CD4-positive, alpha-beta T cell treated with Interleukin-2 at 100 ng/mL for 4 hours (primary cell): Measurements from ENCODE around the gene CRP.
"Not testable (repeated sequence)": the region's sequence is repeated elsewhere in the genome, so short reads cannot be mapped to it uniquely, and the experiment has no call there.

Source experiments
- DNase-seq: peaks from one replicate; pipeline ENCODE4 v3.0.0-alpha.2; 2020; ENCODE audit warnings: low spot score

CRP gene, protein sequence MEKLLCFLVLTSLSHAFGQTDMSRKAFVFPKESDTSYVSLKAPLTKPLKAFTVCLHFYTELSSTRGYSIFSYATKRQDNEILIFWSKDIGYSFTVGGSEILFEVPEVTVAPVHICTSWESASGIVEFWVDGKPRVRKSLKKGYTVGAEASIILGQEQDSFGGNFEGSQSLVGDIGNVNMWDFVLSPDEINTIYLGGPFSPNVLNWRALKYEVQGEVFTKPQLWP

GRCh38 chr1:159714529-159714928 lies at the start of gene CRP:
Gene CRP, minus strand, starts transcription at chr1:159714589. Its CDS starts 104 bp downstream, at chr1:159714485.
- no peak for DNase-seq

DNA sequence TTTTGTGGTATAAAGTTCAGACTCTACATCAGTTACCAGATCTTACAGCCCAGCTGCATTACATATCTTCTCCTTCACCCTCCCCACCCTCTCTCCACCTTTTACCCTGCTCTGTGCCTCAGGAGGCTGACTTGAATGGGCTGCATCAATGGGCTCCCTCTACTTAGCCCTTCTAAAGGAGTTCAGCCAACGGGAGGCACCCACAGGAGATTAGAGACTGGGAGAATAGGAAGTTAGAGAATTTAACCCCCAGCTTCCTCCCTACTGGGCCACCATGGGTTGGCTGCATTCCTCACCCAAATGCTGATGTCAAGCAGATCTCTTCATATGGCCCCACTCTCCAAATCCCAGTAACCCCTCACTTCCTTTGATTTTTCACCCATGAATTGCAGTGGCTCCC lies 49.3 kb upstream of the CRP start:
- no peak for DNase-seq

GRCh38 chr1:159756397-159756796 lies 42.0 kb upstream of the CRP start:
- no peak for DNase-seq

DNA sequence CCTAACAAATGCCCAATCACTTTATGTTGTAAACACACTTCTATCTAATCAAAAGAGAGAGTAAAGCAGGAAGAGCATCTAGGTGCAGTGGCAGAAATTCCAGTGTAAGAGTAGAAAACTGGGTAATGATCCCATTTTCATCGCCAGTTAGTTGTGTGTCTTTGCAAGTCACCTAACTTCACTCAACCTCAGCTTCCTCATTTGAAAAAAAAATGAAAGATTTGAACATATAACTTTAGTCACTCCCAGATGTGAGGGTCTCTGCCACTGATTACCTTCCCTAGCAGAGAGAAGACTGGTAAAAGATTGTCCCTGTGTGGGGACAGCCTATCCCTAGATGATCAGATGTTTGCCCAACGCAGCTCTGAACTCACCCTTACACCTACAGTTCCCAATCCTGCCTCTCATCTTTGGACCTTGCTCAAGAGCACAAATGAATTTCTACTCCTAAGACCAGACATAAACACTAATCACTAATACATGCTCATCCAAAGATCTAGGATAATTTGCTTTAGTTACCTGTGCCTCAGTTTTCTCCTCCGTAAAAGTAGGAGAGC lies 41.1 kb upstream of the CRP start:
- DNase-seq = no peak

DNA sequence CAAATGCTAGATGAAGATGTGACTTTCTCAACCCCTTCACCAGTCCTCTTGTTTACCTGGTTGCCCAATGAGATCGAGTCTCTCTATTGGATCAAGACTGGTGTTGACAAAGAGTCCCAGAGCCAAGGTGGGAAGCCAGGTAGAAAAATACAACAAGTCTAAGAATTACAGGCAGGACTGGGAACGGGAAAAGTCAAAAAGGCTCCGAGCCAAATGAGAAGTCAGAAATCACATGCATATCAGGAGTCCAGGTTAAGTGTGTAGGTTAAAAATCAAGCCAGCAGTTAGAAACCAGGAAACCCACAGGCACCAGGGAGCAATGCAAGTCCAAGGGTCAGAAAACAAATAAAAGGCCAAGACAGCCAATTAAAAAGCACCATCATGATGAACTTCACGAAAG lies 39.0 kb upstream of the CRP start:
- DNase-seq = no peak

DNA sequence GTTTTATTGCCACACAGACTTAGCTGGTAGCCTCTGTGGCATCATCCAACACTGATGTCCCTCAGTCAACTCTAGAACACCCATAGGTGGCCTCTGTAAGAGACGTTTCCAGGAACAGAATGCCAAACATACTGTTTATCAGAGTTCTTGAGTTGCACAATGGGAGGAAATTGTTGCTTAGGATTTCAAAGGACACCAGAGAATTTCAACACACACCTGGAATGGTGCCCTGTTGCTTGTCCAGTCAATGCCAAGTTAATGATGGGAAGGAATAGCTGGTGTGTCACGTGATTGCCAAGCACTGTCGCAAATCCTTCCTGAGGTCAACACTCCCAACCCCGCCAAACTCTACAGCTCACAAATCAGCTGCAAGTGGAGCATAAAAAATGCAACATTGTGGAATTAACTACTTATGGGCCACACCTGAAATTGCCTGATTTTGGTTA lies 37.8 kb upstream of the CRP start:
- no peak for DNase-seq

DNA sequence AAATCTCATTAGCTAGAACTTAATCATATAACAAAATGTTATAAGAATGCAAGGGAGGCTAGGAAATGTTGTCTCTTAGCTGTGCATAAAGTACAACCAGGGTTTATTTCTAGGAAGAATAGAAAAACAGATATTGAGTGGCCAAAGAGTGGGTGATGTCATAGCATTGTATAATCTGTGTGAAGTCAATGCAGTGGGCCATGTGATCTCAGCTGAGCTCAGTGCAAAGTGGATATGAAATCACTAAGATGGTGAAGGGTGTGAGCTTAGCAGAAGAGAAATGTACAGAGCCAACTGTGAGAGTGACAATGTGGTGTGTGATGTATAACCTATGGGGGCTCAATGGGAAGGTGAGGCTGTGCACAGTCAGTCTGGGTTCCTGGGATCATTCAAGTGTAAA lies 36.6 kb upstream of the CRP start:
- DNase-seq = no peak

- DNase-seq = no peak
Measured at GRCh38 chr1:159750621-159751020, 36.2 kb upstream of the CRP start.

DNA sequence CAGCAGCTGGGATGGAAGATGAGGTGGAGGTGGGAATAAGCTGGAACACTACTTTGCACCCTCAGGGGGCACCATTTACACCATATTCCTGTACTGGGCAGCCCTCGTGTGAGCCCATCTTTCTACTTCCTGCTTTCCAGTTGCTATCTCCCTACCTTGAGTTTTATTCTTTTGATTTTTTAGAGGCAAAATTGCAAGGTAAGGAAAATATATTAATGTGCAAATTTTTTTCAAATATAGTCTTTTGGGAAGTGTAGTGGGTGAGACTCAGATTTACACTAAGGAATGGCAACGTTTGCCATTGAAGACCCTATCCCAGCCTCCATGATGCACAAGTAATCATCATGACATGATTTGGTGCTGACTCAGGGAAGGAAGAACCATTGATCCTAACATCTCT lies 35.2 kb upstream of the CRP start:
- no peak for DNase-seq

DNA sequence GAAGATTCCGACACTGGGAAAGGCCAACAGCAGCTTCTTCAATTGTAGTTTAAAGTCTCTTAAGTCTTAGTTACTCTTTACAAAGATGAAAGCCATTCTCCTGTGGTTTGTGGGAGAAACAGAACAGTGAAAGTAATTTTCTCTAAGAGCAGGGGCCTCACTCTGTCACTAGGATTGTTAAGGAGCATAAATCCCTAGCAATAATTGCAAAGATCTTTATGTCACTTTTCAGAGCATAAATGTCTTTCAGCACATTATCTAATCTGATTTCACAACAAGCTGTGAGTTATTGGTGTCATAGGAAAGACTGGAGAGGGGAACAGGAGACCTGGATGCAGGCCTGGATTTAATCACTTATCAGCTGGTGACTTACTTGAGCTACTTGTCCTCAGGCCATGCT lies 34.0 kb upstream of the CRP start:
- no peak for DNase-seq

GRCh38 chr1:159746666-159747065 lies 32.3 kb upstream of the CRP start:
- DNase-seq = no peak

DNA sequence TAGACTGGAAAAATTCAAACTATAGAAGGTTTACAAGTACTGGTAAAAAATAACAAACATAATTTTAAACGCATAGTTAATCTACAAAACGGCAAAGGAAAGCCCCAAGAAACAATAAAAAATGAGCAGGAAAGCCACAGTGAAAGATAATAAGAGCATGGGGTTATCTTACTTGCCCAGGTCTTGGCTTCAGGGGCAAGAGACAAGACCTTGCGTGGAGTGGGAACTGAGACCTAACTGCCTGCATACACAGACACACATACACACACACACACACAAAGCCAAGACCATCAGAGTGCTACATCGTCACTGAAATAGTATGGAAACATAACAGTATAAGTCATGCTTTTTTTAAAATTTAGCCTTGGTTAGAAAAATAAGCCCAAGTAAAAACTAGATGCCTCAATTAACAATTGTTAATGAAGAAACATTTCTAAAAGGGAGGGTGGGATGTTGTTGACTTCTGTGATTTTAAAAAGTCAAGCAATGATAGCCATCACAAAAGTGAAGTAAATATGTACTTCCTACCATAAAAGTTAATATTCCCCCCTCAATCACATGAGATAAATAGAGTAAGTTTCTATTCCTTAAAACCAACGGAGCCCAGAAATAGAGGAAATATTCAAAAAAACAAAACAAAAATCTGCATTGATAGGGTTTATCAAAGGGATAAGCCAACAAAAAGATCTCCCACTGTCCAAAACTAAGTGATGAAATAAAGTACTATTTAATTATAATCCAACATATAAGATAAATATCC lies 29.4 kb upstream of the CRP start:
- no peak for DNase-seq

DNA sequence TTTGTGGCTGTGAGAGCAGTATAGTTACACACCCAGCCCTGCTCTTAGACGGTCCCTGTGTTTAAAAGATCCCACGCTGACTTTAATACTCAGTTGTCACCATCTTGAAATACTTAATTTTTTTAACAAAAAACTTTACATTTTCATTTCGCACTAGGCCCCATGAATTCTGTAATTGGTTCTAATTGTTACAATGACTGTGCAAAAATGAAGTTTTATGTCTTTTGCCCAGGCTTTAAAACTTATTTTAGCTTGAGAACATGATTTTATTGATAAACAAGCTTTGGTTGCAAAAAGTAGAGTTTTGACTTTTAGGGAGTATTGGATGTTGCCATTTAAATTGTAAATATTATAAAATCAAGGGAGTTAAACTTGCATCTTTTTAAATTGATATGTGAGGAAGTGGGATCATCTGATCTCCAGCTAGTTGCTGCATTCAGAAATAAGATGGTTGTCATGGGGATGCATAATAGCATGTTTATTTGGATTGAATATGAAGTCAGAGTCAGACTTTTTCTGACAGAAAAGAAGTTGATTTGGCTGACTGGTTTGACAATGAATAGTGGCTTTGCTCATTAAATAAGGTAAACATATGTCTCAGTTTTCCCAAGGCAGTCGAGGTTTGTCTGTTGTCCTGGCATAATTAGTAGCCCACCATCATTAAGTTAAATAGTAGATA lies 23.0 kb upstream of the CRP start:
- DNase-seq = no peak

GRCh38 chr1:159723188-159723587 lies 8.8 kb upstream of the CRP start:
- DNase-seq = not testable (repeated sequence)

DNA sequence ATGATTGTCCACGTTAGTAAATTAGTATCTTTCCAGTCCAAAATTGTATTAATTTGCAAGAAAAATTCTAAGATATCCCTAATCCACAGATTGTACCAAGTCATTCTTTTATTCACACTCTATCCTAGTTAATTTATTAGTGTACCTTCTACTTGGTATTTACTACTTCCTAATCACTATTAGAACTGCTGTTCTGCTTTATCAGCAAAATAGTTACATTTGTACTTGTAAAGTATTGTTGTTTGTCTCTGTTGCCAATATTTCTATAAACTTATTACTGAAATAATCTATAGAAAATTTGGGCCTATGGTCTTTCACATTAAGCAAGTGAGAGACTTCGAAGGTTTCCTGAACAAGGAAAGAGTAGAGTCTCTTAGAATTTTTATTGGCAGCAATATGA lies 5.6 kb upstream of the CRP start:
- DNase-seq = no peak

GRCh38 chr1:159715855-159716254 lies 1.5 kb upstream of the CRP start:
- DNase-seq = no peak

- no peak for DNase-seq
Measured at GRCh38 chr1:159712080-159712479, 2.3 kb downstream of the CRP start.

DNA sequence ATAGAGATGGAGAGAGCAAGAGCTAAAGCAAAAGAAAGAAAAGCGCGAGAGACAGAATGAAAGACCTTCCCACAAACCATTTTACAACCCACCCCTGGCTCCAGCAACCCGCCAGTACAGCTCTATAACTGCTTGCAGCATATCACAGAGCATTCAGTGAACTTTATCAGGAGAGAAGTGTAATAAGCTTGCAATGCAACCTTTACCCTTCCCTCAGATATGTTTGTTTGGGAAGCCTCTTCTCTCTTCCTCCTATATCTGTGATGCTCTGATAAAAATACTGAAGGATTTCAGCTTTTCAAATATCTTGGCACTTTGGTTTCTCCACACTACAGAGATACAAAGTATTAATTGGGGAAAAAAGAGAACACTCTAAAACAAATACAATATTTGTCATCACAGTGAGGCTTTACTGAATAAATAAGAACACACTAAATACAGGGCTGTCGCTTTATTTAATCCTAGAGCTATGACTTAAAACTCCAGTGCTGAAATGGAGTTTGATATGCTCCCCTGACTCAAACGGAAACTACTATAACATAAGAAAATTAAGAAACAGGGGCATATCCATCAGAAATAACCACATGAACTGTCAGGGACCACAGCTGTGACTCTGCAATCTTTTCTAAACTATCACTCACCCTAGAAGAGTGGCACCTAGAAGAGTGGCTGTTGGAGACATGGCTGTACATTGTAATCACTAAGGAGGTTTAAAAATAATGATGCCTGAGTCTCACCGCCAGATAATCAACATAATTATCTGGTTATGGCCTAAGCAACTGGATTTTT lies 6.7 kb downstream of the CRP start:
- no peak for DNase-seq

DNA sequence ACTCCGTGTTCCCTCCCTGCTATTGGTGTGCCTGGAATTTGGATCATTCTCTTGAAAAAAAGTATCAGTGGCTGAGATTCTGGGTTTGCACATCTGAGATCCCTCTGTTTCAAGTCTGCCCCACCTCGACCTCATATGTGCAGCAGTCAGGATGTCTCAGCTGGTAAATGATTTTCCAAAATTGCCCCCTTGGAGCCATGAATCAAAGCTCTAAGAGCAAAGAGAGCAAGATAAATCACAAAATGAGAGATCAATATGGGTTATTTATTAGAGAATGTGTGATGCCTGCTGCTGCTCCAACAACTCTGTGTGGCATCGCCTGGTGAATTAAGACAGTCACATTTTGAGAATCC lies 8.5 kb downstream of the CRP start:
- DNase-seq = no peak

DNA sequence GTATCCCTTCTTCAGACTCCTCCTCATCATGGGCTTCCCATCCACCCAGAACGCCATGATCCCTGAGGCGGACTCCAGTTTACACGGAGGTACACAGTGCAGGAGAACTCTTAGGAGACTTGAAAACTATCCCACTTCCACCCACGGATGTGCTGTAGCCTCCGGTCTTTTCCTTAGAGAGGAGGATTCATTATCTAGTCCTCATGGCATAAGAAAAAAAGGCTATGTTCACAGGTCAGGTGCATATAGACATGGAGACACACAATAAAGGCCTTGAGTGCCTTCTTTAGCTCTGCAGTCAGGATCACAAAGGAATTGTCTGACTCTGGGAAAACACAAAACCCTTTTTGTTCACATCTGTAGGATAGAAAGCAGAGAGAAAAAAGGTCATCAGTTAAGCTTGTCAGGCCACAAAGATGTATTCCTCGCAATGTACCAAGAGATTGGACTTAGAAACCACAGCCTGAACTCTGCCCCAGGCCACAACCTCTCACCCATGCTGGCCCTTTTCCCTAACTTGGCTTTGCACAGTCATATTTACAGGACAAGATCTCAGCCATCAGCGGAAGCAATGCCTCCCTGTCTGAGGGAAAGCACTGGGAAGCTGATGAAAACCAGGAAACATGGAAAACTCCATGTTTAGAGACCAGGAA lies 9.0 kb downstream of the CRP start:
- DNase-seq = no peak

DNA sequence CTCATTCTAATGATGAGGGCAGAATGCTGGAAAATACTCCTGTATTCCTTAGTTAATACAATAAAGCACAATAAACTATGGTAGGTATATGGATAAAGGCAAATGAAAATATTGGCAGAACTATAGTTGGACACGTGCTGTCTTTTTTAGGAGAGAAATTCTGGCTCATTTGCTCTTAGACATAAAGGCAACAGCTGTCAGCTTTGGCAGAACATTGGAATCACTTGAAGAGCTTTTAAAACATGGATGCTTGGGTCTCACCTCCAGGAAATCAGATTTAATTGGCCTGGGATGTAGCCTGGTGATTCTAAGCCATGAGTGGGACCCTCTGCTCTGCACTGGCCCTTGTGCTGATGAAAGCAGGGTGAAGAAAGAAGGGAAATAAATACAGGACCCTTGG lies 9.9 kb downstream of the CRP start:
- no peak for DNase-seq

GRCh38 chr1:159700312-159700711 lies 14.1 kb downstream of the CRP start:
- DNase-seq = no peak
